Measurements from ENCODE around the gene TAX1BP3.

- TF ChIP-seq, protein P1, sequence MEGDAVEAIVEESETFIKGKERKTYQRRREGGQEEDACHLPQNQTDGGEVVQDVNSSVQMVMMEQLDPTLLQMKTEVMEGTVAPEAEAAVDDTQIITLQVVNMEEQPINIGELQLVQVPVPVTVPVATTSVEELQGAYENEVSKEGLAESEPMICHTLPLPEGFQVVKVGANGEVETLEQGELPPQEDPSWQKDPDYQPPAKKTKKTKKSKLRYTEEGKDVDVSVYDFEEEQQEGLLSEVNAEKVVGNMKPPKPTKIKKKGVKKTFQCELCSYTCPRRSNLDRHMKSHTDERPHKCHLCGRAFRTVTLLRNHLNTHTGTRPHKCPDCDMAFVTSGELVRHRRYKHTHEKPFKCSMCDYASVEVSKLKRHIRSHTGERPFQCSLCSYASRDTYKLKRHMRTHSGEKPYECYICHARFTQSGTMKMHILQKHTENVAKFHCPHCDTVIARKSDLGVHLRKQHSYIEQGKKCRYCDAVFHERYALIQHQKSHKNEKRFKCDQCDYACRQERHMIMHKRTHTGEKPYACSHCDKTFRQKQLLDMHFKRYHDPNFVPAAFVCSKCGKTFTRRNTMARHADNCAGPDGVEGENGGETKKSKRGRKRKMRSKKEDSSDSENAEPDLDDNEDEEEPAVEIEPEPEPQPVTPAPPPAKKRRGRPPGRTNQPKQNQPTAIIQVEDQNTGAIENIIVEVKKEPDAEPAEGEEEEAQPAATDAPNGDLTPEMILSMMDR (conservative IDR thresholded peaks at IDR 0.05; ENCODE audit: low read length) = no peak
- TF ChIP-seq EZH2phosphoT487 (IDR thresholded peaks at IDR 0.05; ENCODE audit: borderline replicate concordance) = no peak
Observed at GRCh38 chr17:3715296-3715695, 46.9 kb upstream of the TAX1BP3 start.

All from Loucy (cell line).